IMR-90 (cell line): Measurements from ENCODE around the gene SCLY. TPM values are rescaled to one million over a fixed set of nuclear protein-coding genes. Genes with fewer than 3 reads are reported as not detected.

Experiments
- ATAC-seq: fragments of 200-7000 bp; cut with Tn5 transposase; 2 replicates; pipeline ENCODE4 v1.9.1; 2020; ENCODE audit warnings: low read depth, mild to moderate bottlenecking, moderate library complexity
- BruUV-seq: library from RNA; stranded (reverse); fragments of 400-500 nt; replicated peaks from 2 replicates; lab custom pipeline; 2021; lab: Mats Ljungman, UMichigan
- CTCF ChIA-PET: fragments of 300-600 bp; formaldehyde crosslinking; extraction: SDS; loops from one replicate; lab custom pipeline; 2021; ENCODE audit warnings: antibody characterized with exemption; lab: Yijun Ruan, JAX
- POLR2A ChIA-PET: fragments of 300-600 bp; sonication (Branson Sonifier 250); formaldehyde crosslinking; loops from one replicate; lab custom pipeline; 2022; ENCODE audit warnings: antibody characterized with exemption; ENCODE audit not compliant: unreplicated experiment; lab: Charles Lee
- DNase-seq: peaks from one replicate; pipeline ENCODE4 v3.0.0; 2013
- H2AFZ ChIP-seq: replicated peaks from 2 replicates; pipeline ENCODE3; 2013; ENCODE audit warnings: low read length, mild to moderate bottlenecking; ENCODE audit not compliant: poor library complexity
- H2AK5ac ChIP-seq: 2 replicates; pipeline ENCODE4 v1.6.1; 2013; ENCODE audit warnings: low read depth, low read length, inconsistent platforms
- H2AK9ac ChIP-seq: replicated peaks from 2 replicates; pipeline ENCODE3; 2013; ENCODE audit warnings: mild to moderate bottlenecking, low read depth, low read length, moderate library complexity; ENCODE audit not compliant: poor library complexity
- H2BK120ac ChIP-seq: 2 replicates; pipeline ENCODE4 v1.6.1; 2013; ENCODE audit warnings: low read depth, low read length, inconsistent platforms
- H2BK15ac ChIP-seq: 3 replicates; pipeline ENCODE4 v1.6.1; 2013; ENCODE audit warnings: low read depth, low read length, inconsistent platforms
- H2BK20ac ChIP-seq: 2 replicates; pipeline ENCODE4 v1.6.1; 2013; ENCODE audit warnings: low read depth, mild to moderate bottlenecking, inconsistent platforms, low read length, moderate library complexity
- H2BK5ac ChIP-seq: 2 replicates; pipeline ENCODE4 v1.6.1; 2013; ENCODE audit warnings: mild to moderate bottlenecking, low read depth, low read length, inconsistent platforms; ENCODE audit not compliant: poor library complexity, severe bottlenecking
- H3K14ac ChIP-seq: replicated peaks from 2 replicates; pipeline ENCODE4 v1.6.1; 2013; ENCODE audit warnings: low read depth, low read length, inconsistent platforms
- H3K18ac ChIP-seq: 2 replicates; pipeline ENCODE4 v1.6.1; 2013; ENCODE audit warnings: low read depth, low read length, control low read depth
- H3K23ac ChIP-seq: 2 replicates; pipeline ENCODE4 v1.6.1; 2013; ENCODE audit warnings: low read depth, low read length, inconsistent platforms
- H3K27ac ChIP-seq: 2 replicates; pipeline ENCODE4 v1.5.1; 2013; ENCODE audit warnings: mild to moderate bottlenecking, control low read depth, low read length; ENCODE audit not compliant: insufficient read depth
- H3K27me3 ChIP-seq: 2 replicates; pipeline ENCODE4 v1.6.1; 2013; ENCODE audit warnings: low read length; ENCODE audit not compliant: control insufficient read depth, insufficient read depth
- H3K36me3 ChIP-seq: 2 replicates; pipeline ENCODE4 v1.6.1; 2013; ENCODE audit warnings: low read length, mixed read lengths; ENCODE audit not compliant: control insufficient read depth, insufficient read depth
- H3K4ac ChIP-seq: 2 replicates; pipeline ENCODE4 v1.6.1; 2013; ENCODE audit warnings: low read depth, low read length, inconsistent platforms
- H3K4me1 ChIP-seq: 2 replicates; pipeline ENCODE4 v1.6.1; 2013; ENCODE audit warnings: low read length, mixed read lengths; ENCODE audit not compliant: control insufficient read depth, insufficient read depth
- H3K4me2 ChIP-seq: 2 replicates; pipeline ENCODE4 v1.6.1; 2013; ENCODE audit warnings: low read depth, mild to moderate bottlenecking, control low read depth, low read length, moderate library complexity
- H3K4me3 ChIP-seq: 2 replicates; pipeline ENCODE4 v1.5.1; 2013; ENCODE audit warnings: low read depth, mild to moderate bottlenecking, control low read depth, low read length, moderate library complexity; ENCODE audit not compliant: insufficient read depth
- H3K56ac ChIP-seq: 2 replicates; pipeline ENCODE4 v1.6.1; 2013; ENCODE audit warnings: low read length, inconsistent platforms; ENCODE audit not compliant: insufficient read depth; ENCODE audit errors: extremely low read depth
- H3K79me1 ChIP-seq, 2 experiments: 2 replicates each; pipeline ENCODE4 v1.6.1; 2013; ENCODE audit warnings: low read length in 2 of 2, inconsistent platforms in 1 of 2, low read depth in 1 of 2
- H3K9ac ChIP-seq: 2 replicates; pipeline ENCODE4 v1.6.1; 2013; ENCODE audit warnings: low read depth, low read length, control low read depth
- H3K9me1 ChIP-seq: 2 replicates; pipeline ENCODE4 v1.6.1; 2013; ENCODE audit warnings: low read length, inconsistent platforms; ENCODE audit not compliant: insufficient read depth
- H3K9me3 ChIP-seq: 2 replicates; pipeline ENCODE4 v1.6.1; 2013; ENCODE audit warnings: low read length; ENCODE audit not compliant: control insufficient read depth, insufficient read depth
- H4K20me1 ChIP-seq: 2 replicates; pipeline ENCODE4 v1.6.1; 2013; ENCODE audit warnings: low read length, inconsistent platforms; ENCODE audit not compliant: insufficient read depth
- H4K5ac ChIP-seq: 2 replicates; pipeline ENCODE4 v1.6.1; 2013; ENCODE audit warnings: mild to moderate bottlenecking, low read depth, low read length, control low read depth
- H4K8ac ChIP-seq, 2 experiments: 2 replicates each; pipeline ENCODE4 v1.6.1; 2013; ENCODE audit warnings: low read depth in 2 of 2, low read length in 2 of 2, control low read depth in 1 of 2, inconsistent platforms in 1 of 2
- H4K91ac ChIP-seq: 2 replicates; pipeline ENCODE4 v1.6.1; 2013; ENCODE audit warnings: low read depth, low read length, inconsistent platforms; ENCODE audit not compliant: insufficient read depth
- CEBPB ChIP-seq: IDR thresholded peaks from 2 replicates; pipeline ENCODE4 v1.6.1; 2012; ENCODE audit warnings: low read depth, low read length, improper control_type of control experiment
- CHD1 ChIP-seq: IDR thresholded peaks from 2 replicates; pipeline ENCODE4 v1.6.1; 2012; ENCODE audit warnings: low read depth, low read length, improper control_type of control experiment
- ELK1 ChIP-seq: fragments of 150-350 bp; IDR thresholded peaks from 2 replicates; pipeline ENCODE4 v1.6.1; 2016; ENCODE audit warnings: low read depth, mild to moderate bottlenecking, low read length, moderate library complexity, borderline replicate concordance
- FOS ChIP-seq: fragments of 150-350 bp; IDR thresholded peaks from 2 replicates; pipeline ENCODE4 v1.6.1; 2016; ENCODE audit warnings: low read depth, low read length
- WGBS, 2 experiments: methylation state at CpG; one replicate each; pipeline versions ENCODE4 v1.1.5 to v1.1.7; 2013; ENCODE audit warnings: missing lambda C conversion rate in 2 of 2; ENCODE audit not compliant: insufficient read length in 1 of 2; ENCODE audit errors: extremely low coverage in 2 of 2; 5-methylcytosine and 5-hydroxymethylcytosine counted together
- dilution Hi-C: fragments of 300-500 bp; cut with HindIII; formaldehyde crosslinking; loops from one replicate; pipeline ENCODE4 v1.14.3; 2018; ENCODE audit warnings: low sequenced_read_pairs; ENCODE audit not compliant: unreplicated experiment
- in situ Hi-C: fragments of 300-500 bp; cut with MboI; formaldehyde crosslinking; loops from 3 replicates; pipeline ENCODE4 v1.14.3; 2019; ENCODE audit warnings: low sequenced_read_pairs, inconsistent platforms, mixed read lengths
- intact Hi-C: fragments of 100-400 bp; cut with micrococcal nuclease; formaldehyde crosslinking; loops from 2 replicates; pipeline ENCODE4 v1.10.0; 2022
- polyA plus RNA-seq, 3 experiments: library from polyadenylated mRNA; depleted of rRNA; stranded (reverse); fragments of >200 nt; gene quantifications; 2 replicates each; pipeline ENCODE4 v1.2.3, GENCODE V29; 2012; ENCODE audit warnings: low replicate concordance in 1 of 3
- total RNA-seq: library from RNA; depleted of rRNA; stranded (reverse); fragments of >200 nt; gene quantifications from 2 replicates; pipeline ENCODE4 v1.2.3, GENCODE V29; 2012

SCLY gene
- total and polyA plus RNA-seq, 2 of the 4 experiments (the other 2 are of a cell fraction): 8.6 to 10.5 TPM

GRCh38 chr2:238030422-238031155 is 30.2 kb upstream of the SCLY start:
- no peak overlapping the region for H3K9ac ChIP-seq
- H2AK5ac ChIP-seq: no peak overlapping the region
- peaks cover 11% of the 10 kb centered on the region for H3K4me1 ChIP-seq
- H4K8ac ChIP-seq: no peak overlapping the region
- ATAC-seq (no peak), DNase-seq (no peak)
- no peak overlapping the region for H3K23ac ChIP-seq
- 92% methylated on average over 4 of the region's 8 CpGs; no CpG with 5 or more reads in 1 of the 2 experiments for WGBS, 2 experiments
- no peak overlapping the region for H3K18ac ChIP-seq
- H4K5ac ChIP-seq: no peak overlapping the region
- H2AK9ac ChIP-seq: no peak overlapping the region
- ChIA-PET POLR2A (no interaction called here), CTCF (no interaction called here)
- no peaks in the 10 kb centered on the region for H3K27me3 ChIP-seq
- H3K4me2 ChIP-seq: no peak overlapping the region
- H2BK15ac ChIP-seq: no peak overlapping the region
- H3K79me1 ChIP-seq: peaks cover 7 to 29% of the 10 kb centered on the region in 2 experiments; a peak in 3 of 4 replicates
- dilution Hi-C loops (no loop called here), in situ Hi-C loops (no loop called here), intact Hi-C loops (no loop called here)
- no peak overlapping the region for H4K91ac ChIP-seq
- H3K4me3 ChIP-seq: no peak overlapping the region
- no peak overlapping the region for H3K4ac ChIP-seq
- H3K14ac ChIP-seq: no peak overlapping the region
- H2AFZ ChIP-seq: no peak overlapping the region
- no peak for TF ChIP-seq ELK1
- TF ChIP-seq FOS: no peak
- no peak for TF ChIP-seq CEBPB
- no peak for TF ChIP-seq CHD1
- H3K56ac ChIP-seq: no peak overlapping the region
- H2BK120ac ChIP-seq: no peak overlapping the region
- H3K9me1 ChIP-seq: peaks cover 22% of the 10 kb centered on the region
- no TSS peak for BruUV-seq
- no peaks in the 10 kb centered on the region for H4K20me1 ChIP-seq
- no peak overlapping the region for H2BK20ac ChIP-seq
- H3K9me3 ChIP-seq: no peaks in the 10 kb centered on the region
- no peak overlapping the region for H2BK5ac ChIP-seq
- peaks cover 42% of the 10 kb centered on the region for H3K36me3 ChIP-seq
- H3K27ac ChIP-seq: no peak overlapping the region
